Gastrocnemius medialis (tissue), 4 donors: ENCODE results near the gene ZNF230. TPM values are rescaled to one million over a fixed set of nuclear protein-coding genes. Genes with fewer than 3 reads are reported as not detected.

Experiments
- ATAC-seq, 2 donors: fragments of 150-250 bp; one replicate each; pipeline ENCODE4 v1.9.1; 2016
- DNase-seq, 2 donors: peaks; one replicate each; pipeline ENCODE4 v3.0.0-alpha.2; 2019
- H3K27ac ChIP-seq, 4 donors: fragments of 200-600 bp; sonication (generic); 1 replicate in 1 of 4; 2 replicates in 3 of 4; pipeline ENCODE4 v1.5.1; 2016 to 2018; ENCODE audit warnings: mild to moderate bottlenecking in 2 of 4, moderate library complexity in 1 of 4
- H3K27me3 ChIP-seq, 3 donors: fragments of 200-600 bp; sonication (generic) in 2 of 3; 1 replicate in 1 of 3; 2 replicates in 2 of 3; pipeline versions ENCODE4 v1.5.1 to v1.6.0; 2016 to 2019; ENCODE audit warnings: mild to moderate bottlenecking in 1 of 3, moderate library complexity in 1 of 3
- H3K36me3 ChIP-seq, 2 donors: fragments of 200-600 bp; sonication (generic) in 1 of 2; one replicate each; pipeline ENCODE4 v1.5.1; 2017 to 2018
- H3K4me1 ChIP-seq, 2 donors: fragments of 200-600 bp; sonication (generic) in 1 of 2; one replicate each; pipeline ENCODE4 v1.5.1; 2016 to 2017; ENCODE audit warnings: mild to moderate bottlenecking in 2 of 2
- H3K4me3 ChIP-seq, 4 donors: fragments of 200-600 bp; sonication (generic) in 3 of 4; 1 replicate in 1 of 4; 2 replicates in 3 of 4; pipeline ENCODE4 v1.5.1; 2016 to 2019; ENCODE audit warnings: mild to moderate bottlenecking in 2 of 4
- H3K9me3 ChIP-seq, 3 donors: fragments of 200-600 bp; sonication (generic) in 2 of 3; 1 replicate in 1 of 3; 2 replicates in 2 of 3; pipeline ENCODE4 v1.5.1; 2016 to 2019
- CTCF ChIP-seq, 5 experiments: fragments of 450-650 bp in 3 of 5; fragments of 200-600 bp in 2 of 5; sonication (generic) in 2 of 5; IDR thresholded peaks in 4 of 5; conservative IDR thresholded peaks in 1 of 5; 1 replicate in 4 of 5; 2 replicates in 1 of 5; pipeline ENCODE4 v1.5.1; 2016 to 2019; ENCODE audit warnings: antibody characterized with exemption in 5 of 5, mild to moderate bottlenecking in 3 of 5, moderate library complexity in 3 of 5
- POLR2A ChIP-seq, 2 donors: fragments of 450-650 bp; IDR thresholded peaks; one replicate each; pipeline ENCODE4 v1.6.1; 2017; ENCODE audit warnings: antibody characterized with exemption in 2 of 2, mild to moderate bottlenecking in 2 of 2, moderate library complexity in 2 of 2
- in situ Hi-C, 4 donors: fragments of 200-750 bp; cut with MboI; loops; one replicate each; pipeline versions ENCODE4 v1.15.0 to v1.8.0; 2017; ENCODE audit warnings: low sequenced_read_pairs in 4 of 4
- intact Hi-C: fragments of 100-400 bp; cut with DNase I; formaldehyde crosslinking; loops from one replicate; pipeline ENCODE4 v1.15.1; 2023; ENCODE audit warnings: low total_unique reads
- total RNA-seq, 4 donors: library from RNA; depleted of rRNA; stranded (reverse); fragments of >200 nt; gene quantifications; one replicate each; pipeline versions ENCODE4 v1.1.0 to v1.2.3, GENCODE V29; 2016

ZNF230 gene
- total RNA-seq, 4 donors from 2014 or later, result 0.78 to 4.5 (median 4.5) TPM; not detected in 1

GRCh38 chr19:43966079-43966694 is 36.6 kb upstream of the ZNF230 start:
- DNase-seq (no peak), ATAC-seq (no peak)
- no peak for TF ChIP-seq CTCF (IDR thresholded peaks at IDR 0.05 in 4 of 5, conservative IDR thresholded peaks at IDR 0.05 in 1 of 5)
- TF ChIP-seq POLR2A (IDR thresholded peaks at IDR 0.05), result no peak
- no peaks in the 10 kb centered on the region for H3K4me1 ChIP-seq
- H3K9me3 ChIP-seq, result peaks cover 5 to 73% (median 41%) of the 10 kb centered on the region in 3 donors
- peaks cover 14 to 93% of the 10 kb centered on the region in 2 donors for H3K36me3 ChIP-seq
- in situ Hi-C loops, result no loop called here
- intact Hi-C loops, result no loop called here
- no peak overlapping the region for H3K27ac ChIP-seq
- peak overlapping the region in 1 of 4 donors; percentile 35 for H3K4me3 ChIP-seq
- no peaks in the 10 kb centered on the region for H3K27me3 ChIP-seq

- no peak for TF ChIP-seq POLR2A (IDR thresholded peaks at IDR 0.05)
- TF ChIP-seq CTCF (IDR thresholded peaks at IDR 0.05 in 4 of 5, conservative IDR thresholded peaks at IDR 0.05 in 1 of 5), result no peak
- Histone ChIP-seq H3K36me3 (peaks cover 0 to 3% of the 10 kb centered on the region in 2 donors), H3K9me3 (peaks cover 0 to 47% (median 8%) of the 10 kb centered on the region in 3 donors), H3K27me3 (no peaks in the 10 kb centered on the region), H3K4me1 (no peaks in the 10 kb centered on the region), H3K4me3 (no peak overlapping the region), H3K27ac (no peak overlapping the region)
- ATAC-seq (no peak), DNase-seq (no peak)
- intact Hi-C loops, result no loop called here
- in situ Hi-C loops, result no loop called here
These were observed 26.0 kb upstream of the ZNF230 start for GRCh38 chr19:43976732-43977131.

- Histone ChIP-seq H3K27me3 (no peaks in the 10 kb centered on the region), H3K4me3 (peak overlapping the region; percentile 63 to 85 (median 76)), H3K9me3 (peaks cover 0 to 23% (median 0%) of the 10 kb centered on the region in 3 donors), H3K36me3 (peaks cover 0 to 23% of the 10 kb centered on the region in 2 donors), H3K27ac (peak overlapping the region; percentile 77 to 83 (median 80)), H3K4me1 (peaks cover 0 to 5% of the 10 kb centered on the region in 2 donors)
- in situ Hi-C loops (no loop called here), intact Hi-C loops (loop anchor here (5.0 kb wide), 2 partner anchors 69 to 224 kb away; partner anchors contain the start of gene ZNF223)
- TF ChIP-seq POLR2A (IDR thresholded peaks at IDR 0.05), result no peak
- TF ChIP-seq CTCF (IDR thresholded peaks at IDR 0.05 in 4 of 5, conservative IDR thresholded peaks at IDR 0.05 in 1 of 5), result no peak
- ATAC-seq (no peak), DNase-seq (no peak)
These were observed 19.2 kb upstream of the ZNF230 start for GRCh38 chr19:43983544-43983911.

GRCh38 chr19:43983912-43984686 is 18.7 kb upstream of the ZNF230 start, which contains the start of gene ZNF155:
ZNF155 (plus strand) TSS chr19:43984188; CDS start chr19:43988544, 4,356 bp downstream.
- Histone ChIP-seq H3K27me3 (no peaks in the 10 kb centered on the region), H3K4me3 (peak within 1 kb of the TSS; percentile 63 to 85 (median 76)), H3K4me1 (peaks cover 0 to 5% of the 10 kb centered on the region in 2 donors), H3K36me3 (peaks cover 0 to 29% of the 10 kb centered on the region in 2 donors), H3K9me3 (peaks cover 0 to 21% (median 0%) of the 10 kb centered on the region in 3 donors), H3K27ac (peak within 1 kb of the TSS; percentile 77 to 83 (median 80))
- TF ChIP-seq POLR2A (IDR thresholded peaks at IDR 0.05) (no peak), CTCF (IDR thresholded peaks at IDR 0.05 in 4 of 5, conservative IDR thresholded peaks at IDR 0.05 in 1 of 5) (no peak)
- DNase-seq (peak; percentile 90 to 94), ATAC-seq (peak; percentile 100)
- in situ Hi-C loops, result no loop called here
- intact Hi-C loops, result loop anchor here (1.0 to 5.0 kb wide), 10 partner anchors 18 to 372 kb away; partner anchors contain the start of genes ZNF112, ZNF221, ZNF222 and ZNF223
